RPMI8226 (cell line): ENCODE measurements around the gene MAP3K5.
"Not testable (repeated sequence)": the region's sequence is repeated elsewhere in the genome, so short reads cannot be mapped to it uniquely, and the experiment has no call there.

Source experiments
- DNase-seq: peaks from one replicate; pipeline ENCODE4 v3.0.0-alpha.2; 2015

Gene MAP3K5

DNA sequence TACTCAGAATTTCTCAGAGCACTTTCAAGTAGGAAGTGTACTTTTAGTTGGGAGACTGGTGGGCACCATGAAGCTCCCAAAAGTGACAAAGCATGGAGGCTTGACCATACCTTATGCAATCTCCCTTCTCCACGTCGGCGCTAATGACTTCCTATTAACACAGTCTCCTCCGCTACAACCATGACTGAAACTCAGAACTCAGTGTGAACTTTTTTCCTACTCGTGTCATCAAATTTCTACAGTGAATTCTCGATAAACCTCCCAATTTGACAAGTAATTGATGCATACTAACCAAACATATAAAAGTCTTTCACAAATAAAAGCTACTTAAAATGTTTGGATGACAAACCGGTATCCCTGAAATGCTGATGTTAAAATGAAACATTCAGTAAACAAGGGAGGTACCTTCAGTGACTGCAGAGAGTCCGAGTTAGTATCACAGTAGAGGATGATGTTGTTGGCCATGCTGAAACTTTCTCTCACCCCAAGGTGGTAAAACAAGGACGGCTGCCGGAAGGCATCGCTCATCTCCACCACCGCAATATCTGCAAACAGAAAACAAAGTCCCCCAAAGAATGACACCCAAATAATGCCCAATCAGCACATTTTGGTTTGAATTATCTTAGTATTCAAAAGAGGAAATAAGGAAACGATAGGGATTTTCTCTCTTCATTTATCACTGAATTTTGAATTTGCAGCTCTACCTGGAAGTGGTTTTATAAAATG lies 72.1 kb downstream of the MAP3K5 start:
- DNase-seq: peak; percentile 64

DNA sequence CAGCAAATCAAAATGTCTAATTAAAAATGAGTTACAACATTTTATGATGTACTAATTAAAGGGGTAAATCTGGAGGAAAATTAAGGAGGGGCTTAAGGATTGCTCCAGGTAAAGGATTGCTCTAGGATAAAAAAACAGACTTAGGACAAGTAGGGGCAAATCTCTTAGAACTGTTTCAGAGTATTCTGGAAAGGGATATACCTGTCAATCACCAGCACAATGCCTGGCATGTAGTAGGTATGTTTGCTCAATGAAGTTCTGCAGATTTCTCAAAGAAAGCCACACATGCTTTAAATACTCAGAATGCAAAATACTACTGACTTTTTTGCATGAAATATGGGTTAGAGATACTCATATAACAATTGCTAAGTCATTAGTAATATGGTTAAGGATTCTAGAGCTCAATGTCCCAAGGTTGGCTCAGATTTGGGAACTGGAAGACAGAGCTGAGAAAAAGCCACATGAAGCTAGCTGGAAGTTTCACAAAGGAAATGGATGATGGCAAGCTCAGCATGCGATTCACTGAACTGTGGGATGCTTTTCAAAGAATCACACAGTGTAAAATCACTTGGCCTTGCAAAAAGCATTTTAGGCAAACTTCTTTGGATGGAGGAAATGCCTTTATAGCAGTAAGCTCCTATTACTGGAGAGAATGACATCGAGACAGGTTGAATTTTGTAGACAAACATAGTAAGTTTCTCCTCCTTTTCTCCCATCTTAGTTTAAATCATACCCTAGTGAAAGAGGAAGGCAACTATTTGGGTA lies 72.8 kb downstream of the MAP3K5 start:
- peak; percentile 58 for DNase-seq

GRCh38 chr6:136718476-136718875 lies 73.8 kb downstream of the MAP3K5 start:
- no peak for DNase-seq

GRCh38 chr6:136717716-136717990 lies 74.6 kb downstream of the MAP3K5 start:
- no peak for DNase-seq

GRCh38 chr6:136716917-136717715 lies 75.2 kb downstream of the MAP3K5 start:
- DNase-seq: peak; percentile 53

GRCh38 chr6:136712642-136713041 lies 79.6 kb downstream of the MAP3K5 start:
- not testable (repeated sequence) for DNase-seq

- DNase-seq: no peak
Measured at GRCh38 chr6:136711644-136712043, 80.6 kb downstream of the MAP3K5 start.

- DNase-seq: no peak
Measured at GRCh38 chr6:136710877-136711552, 81.3 kb downstream of the MAP3K5 start.

- DNase-seq: no peak
Measured at GRCh38 chr6:136709429-136709828, 82.8 kb downstream of the MAP3K5 start.

DNA sequence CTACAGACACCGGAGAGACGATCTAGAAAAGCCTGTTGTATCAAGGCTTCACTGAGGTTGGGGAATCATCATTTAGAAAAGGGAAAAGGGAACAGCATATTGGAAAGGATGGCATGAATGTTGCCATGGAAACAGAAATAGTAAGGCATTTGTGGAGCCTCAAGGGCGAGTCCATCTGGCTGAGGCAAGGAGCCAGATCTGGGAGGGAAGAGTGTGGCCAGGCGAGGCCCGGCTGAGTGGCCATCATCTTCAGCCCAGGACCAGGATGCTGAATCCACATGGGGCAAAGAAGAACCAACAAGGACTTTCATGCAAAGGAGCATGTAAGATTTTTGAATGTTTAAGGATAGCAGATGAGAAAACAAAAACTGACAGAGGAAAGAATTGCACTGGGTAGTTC lies 85.8 kb downstream of the MAP3K5 start:
- no peak for DNase-seq

GRCh38 chr6:136703331-136703865 lies 88.9 kb downstream of the MAP3K5 start:
- DNase-seq: no peak

DNA sequence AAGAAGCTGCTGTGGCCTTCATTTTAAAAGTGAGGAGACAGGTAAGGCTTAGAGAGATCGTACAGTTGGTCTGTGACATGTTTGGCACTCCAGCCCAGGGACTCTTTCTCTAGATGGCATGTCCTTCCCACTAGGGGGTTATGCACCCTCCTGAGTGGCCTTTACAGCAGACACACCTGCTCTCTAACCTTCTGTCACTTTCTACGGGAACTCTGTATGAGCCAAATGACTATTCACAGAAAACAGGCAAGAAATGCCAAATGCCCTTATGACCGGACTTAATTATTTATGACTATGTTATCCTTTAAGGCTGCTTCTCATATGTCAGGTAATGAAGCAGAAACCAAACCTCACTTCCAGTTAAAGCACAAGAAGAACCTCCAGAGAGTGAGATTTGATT lies 91.2 kb downstream of the MAP3K5 start:
- no peak for DNase-seq

- no peak for DNase-seq
Measured at GRCh38 chr6:136699358-136699757, 92.9 kb downstream of the MAP3K5 start.

DNA sequence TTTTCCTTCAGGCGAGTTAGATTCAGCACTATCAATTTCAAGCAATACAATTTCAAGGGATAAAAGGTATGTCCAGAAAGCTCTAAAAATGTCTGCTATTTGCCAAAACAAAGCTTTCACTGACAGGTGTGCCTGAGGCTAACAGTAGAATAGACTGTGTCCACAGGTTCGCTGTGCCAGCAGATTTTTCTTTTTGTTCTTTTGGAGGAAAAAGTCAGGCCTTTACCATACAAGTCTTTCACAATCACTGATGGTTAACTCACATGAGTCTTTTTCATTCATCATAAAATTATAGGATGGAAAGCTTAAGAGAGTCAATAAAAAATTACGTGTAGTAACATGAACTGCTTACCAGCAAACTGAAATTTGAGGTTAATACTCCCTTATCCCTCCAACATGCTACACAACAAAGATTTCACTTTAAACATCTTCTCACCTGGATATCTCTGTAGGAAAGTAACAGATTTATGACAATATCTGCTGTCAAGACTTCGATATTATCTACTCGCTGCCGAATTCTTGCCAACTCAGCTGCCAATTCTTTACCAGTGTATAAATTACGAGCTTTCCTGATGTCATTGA lies 95.4 kb downstream of the MAP3K5 start:
- peak; percentile 61 for DNase-seq

DNA sequence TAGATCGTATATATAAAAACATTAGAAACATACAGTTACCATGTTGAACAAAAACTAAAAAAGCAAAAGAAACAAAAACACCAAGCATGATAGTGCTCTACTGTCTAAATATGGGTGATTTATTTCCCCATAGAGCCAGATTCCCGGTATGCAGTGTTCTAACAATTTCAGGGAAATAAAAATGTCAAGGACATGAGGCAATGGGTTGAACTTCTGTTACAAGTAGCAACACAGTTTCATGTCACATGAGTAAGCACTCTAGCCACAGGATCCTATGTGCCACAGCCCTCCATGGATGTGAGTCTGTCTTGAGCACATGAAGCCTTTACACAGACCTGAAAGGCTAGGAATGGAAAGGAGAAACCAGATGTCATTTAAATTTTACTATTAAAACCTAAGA lies 96.0 kb downstream of the MAP3K5 start:
- no peak for DNase-seq

DNA sequence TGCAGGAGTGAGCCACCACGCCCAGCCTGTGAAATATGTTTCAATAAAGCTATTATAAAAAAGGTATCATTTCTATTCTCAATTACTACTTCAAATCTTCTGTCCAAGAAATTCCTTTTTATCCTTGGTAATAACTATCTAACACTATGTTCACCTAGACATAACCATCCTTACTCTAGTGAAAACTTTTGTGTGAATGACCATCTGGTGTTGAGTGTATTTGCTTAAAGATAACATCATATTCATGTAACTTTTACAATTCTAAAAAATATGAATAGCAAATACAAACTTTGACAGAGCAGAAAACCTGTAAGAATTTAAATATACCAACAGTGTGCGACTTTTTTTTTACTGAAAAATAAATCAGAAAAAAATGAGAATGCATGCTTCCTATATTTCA lies 96.9 kb downstream of the MAP3K5 start:
- no peak for DNase-seq

DNA sequence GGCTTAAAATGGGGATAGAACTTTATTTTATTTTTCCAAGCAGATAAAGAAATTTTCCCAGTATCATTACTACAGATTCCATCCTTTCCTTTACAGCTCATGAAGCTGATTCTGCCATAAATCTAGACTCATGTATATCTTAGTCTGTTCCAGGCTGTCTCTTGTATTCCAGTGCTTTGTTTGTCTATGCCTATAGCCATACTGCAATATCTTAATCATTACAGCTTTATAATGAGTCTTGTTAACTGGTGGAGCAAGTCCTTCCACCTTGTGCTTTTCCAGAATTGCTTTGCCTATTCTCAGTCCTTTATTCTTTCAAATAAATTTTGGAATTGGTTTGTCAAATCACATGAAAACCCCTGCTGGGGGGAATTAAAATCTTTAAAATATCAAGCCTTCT lies 99.2 kb downstream of the MAP3K5 start:
- DNase-seq: no peak

- not testable (repeated sequence) for DNase-seq
Measured at GRCh38 chr6:136687894-136688293, 104.4 kb downstream of the MAP3K5 start.

- no peak for DNase-seq
Measured at GRCh38 chr6:136685540-136686108, 106.7 kb downstream of the MAP3K5 start.

GRCh38 chr6:136684466-136684865 lies 107.8 kb downstream of the MAP3K5 start:
- DNase-seq: no peak

- no peak for DNase-seq
Measured at GRCh38 chr6:136683209-136683941, 108.9 kb downstream of the MAP3K5 start.

DNA sequence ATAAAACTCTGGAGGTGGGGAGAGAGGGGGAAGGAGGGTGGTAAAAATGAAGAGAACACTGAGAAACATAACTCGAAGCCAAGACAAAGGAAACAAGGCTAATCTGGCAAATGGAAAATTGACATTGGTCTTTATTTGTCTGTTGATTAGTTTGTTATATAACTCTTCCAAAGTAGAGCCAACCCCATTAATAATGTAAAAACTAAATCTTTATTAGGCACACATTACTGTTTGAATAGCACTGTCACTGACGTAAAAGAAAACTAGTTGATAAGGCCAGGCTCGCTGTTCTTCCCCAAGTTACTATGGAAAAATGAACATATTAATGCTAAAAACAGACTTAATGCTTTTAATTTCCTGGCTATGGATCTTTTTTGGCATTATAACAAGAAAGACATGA lies 110.0 kb downstream of the MAP3K5 start:
- DNase-seq: no peak
